Common myeloid progenitor, CD34-positive (primary cell): ENCODE measurements around the gene MARCHF3.

Experiments used
- CTCF ChIA-PET: fragments of 350-600 bp; sonication (Branson Sonifier 250); formaldehyde crosslinking; loops from one replicate; lab custom pipeline; 2021; ENCODE audit warnings: antibody characterized with exemption; lab: Charles Lee
- POLR2A ChIA-PET: fragments of 350-600 bp; sonication (Branson Sonifier 250); formaldehyde crosslinking; loops from one replicate; lab custom pipeline; 2021; ENCODE audit warnings: antibody characterized with exemption; lab: Charles Lee
- DNase-seq, 3 donors: peaks; one replicate each; pipeline versions ENCODE4 v3.0.0 to v3.0.0-alpha.2; 2013
- H3K27ac ChIP-seq, 2 experiments: 1 replicate in 1 of 2; 2 replicates in 1 of 2; pipeline ENCODE4 v1.7.0; 2013; ENCODE audit warnings: inconsistent platforms in 2 of 2, low read length in 2 of 2, mild to moderate bottlenecking in 2 of 2, low read depth in 1 of 2, moderate library complexity in 1 of 2; ENCODE audit not compliant: severe bottlenecking in 2 of 2, insufficient read depth in 1 of 2, poor library complexity in 1 of 2
- H3K27me3 ChIP-seq, 5 experiments: replicated peaks in 2 of 5; 1 replicate in 3 of 5; 2 replicates in 2 of 5; pipeline versions ENCODE4 v1.6.1 to v1.7.0; 2013; ENCODE audit warnings: low read length in 4 of 5, mild to moderate bottlenecking in 2 of 5, moderate library complexity in 2 of 5, inconsistent platforms in 1 of 5; ENCODE audit not compliant: insufficient read depth in 5 of 5, control insufficient read depth in 4 of 5
- H3K36me3 ChIP-seq, 4 experiments: 1 replicate in 2 of 4; 2 replicates in 2 of 4; pipeline versions ENCODE4 v1.6.1 to v1.7.0; 2013; ENCODE audit warnings: low read length in 3 of 4, control low read depth in 1 of 4, mild to moderate bottlenecking in 1 of 4; ENCODE audit not compliant: control insufficient read depth in 4 of 4, insufficient read depth in 4 of 4
- H3K4me1 ChIP-seq, 4 experiments: 1 replicate in 3 of 4; 2 replicates in 1 of 4; pipeline versions ENCODE4 v1.6.1 to v1.7.1; 2013; ENCODE audit warnings: low read length in 3 of 4, mild to moderate bottlenecking in 3 of 4, control low read depth in 1 of 4, inconsistent platforms in 1 of 4, moderate library complexity in 1 of 4; ENCODE audit not compliant: control insufficient read depth in 4 of 4, insufficient read depth in 4 of 4; ENCODE audit errors: control extremely low read depth in 1 of 4
- H3K4me3 ChIP-seq, 7 experiments: 1 replicate in 4 of 7; 2 replicates in 3 of 7; pipeline versions ENCODE4 v1.5.1 to v1.7.0; 2013; ENCODE audit warnings: mild to moderate bottlenecking in 7 of 7, low read length in 6 of 7, moderate library complexity in 6 of 7, inconsistent platforms in 2 of 7, low read depth in 2 of 7, control low read depth in 1 of 7; ENCODE audit not compliant: insufficient read depth in 4 of 7, control insufficient read depth in 1 of 7; ENCODE audit errors: extremely low read depth in 1 of 7
- H3K9me3 ChIP-seq, 5 experiments: 1 replicate in 4 of 5; 2 replicates in 1 of 5; pipeline versions ENCODE4 v1.6.1 to v1.7.1; 2013; ENCODE audit warnings: low read length in 4 of 5, mild to moderate bottlenecking in 2 of 5, inconsistent platforms in 1 of 5, low read depth in 1 of 5, moderate library complexity in 1 of 5; ENCODE audit not compliant: control insufficient read depth in 4 of 5, insufficient read depth in 2 of 5; ENCODE audit errors: control extremely low read depth in 1 of 5
- WGBS: methylation state at CpG from one replicate; pipeline ENCODE4 v1.1.5; 2013; ENCODE audit not compliant: insufficient coverage; 5-methylcytosine and 5-hydroxymethylcytosine counted together

Gene MARCHF3

DNA sequence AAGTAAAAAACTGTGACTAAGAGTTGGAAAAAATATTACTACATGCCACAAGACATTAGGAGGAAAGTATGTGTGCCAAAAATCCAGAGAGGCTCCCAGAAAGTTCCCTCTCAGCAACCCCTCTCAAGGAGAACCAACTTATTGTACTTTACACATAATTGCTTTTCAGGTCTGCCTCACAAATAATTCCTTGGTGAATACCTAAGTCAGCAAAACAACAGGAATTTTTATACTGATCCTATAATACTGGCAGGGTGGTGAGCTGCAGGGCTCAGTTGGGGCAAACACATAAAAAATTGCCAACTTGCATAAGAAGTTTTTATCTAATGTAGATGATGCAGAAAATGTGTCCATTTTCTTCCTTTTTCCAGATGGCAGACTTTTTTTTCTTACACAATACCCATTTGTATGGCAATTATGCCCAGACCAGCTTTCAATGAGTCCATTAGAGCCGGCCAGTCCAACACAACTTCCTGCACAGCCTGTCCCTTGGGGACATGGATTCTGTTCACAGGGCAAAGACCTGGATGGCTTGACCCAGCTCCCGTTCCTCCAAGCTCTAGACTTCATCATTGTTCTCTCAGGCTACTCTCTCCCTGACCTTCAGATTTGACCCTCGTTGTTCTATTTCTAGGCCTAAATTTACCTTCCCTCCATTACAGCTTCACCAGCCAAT is 31.3 kb downstream of the MARCHF3 start:
- Histone ChIP-seq H3K27ac (no peak overlapping the region), H3K4me1 (no peaks in the 10 kb centered on the region), H3K9me3 (no peaks in the 10 kb centered on the region), H3K36me3 (no peaks in the 10 kb centered on the region), H3K4me3 (no peak overlapping the region), H3K27me3 (no peaks in the 10 kb centered on the region)
- WGBS = 100% methylated on average over 3 of the region's 3 CpGs
- ChIA-PET POLR2A (no interaction called here), CTCF (interaction anchor here (0.7 to 1.4 kb wide), 5 partner anchors 10 to 325 kb away, joined by 3 read pairs; no protein-coding TSS in a partner anchor)
- DNase-seq = no peak

DNA sequence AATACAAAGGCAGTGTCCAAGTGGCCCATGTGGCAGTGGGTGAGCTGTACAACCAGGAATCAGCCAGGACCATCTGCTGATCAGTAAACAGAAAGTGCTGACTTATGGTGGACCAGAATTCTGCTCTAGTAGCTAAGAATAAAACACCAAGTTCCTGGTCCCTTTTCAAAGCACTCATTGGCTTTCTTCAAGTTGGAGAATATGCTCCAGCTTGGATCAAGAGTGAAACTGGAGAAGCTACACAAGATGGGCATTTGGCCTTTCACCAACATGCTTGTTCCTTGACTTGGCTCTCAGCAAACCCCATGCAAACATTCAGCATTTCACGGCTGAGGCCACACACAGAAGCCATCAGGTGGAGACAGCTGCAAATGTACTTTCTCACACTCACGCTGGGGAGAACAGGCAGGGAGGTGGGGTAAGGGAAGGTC is 32.1 kb downstream of the MARCHF3 start:
- no peak overlapping the region for H3K4me3 ChIP-seq
- no peaks in the 10 kb centered on the region for H3K36me3 ChIP-seq
- ChIA-PET CTCF (interaction anchor here (0.7 to 1.4 kb wide), 4 partner anchors 16 to 325 kb away, joined by 3 read pairs; no protein-coding TSS in a partner anchor), POLR2A (no interaction called here)
- H3K9me3 ChIP-seq = no peaks in the 10 kb centered on the region
- no peak for DNase-seq
- no peaks in the 10 kb centered on the region for H3K27me3 ChIP-seq
- no peak overlapping the region for H3K27ac ChIP-seq
- WGBS = 100% methylated on average over 1 of the region's 2 CpGs
- no peaks in the 10 kb centered on the region for H3K4me1 ChIP-seq

GRCh38 chr5:126995689-126996088 is 34.7 kb downstream of the MARCHF3 start:
- no peak for DNase-seq
- H3K27me3 ChIP-seq = no peaks in the 10 kb centered on the region
- no peaks in the 10 kb centered on the region for H3K36me3 ChIP-seq
- no peak overlapping the region for H3K27ac ChIP-seq
- H3K4me1 ChIP-seq = no peaks in the 10 kb centered on the region
- no peak overlapping the region for H3K4me3 ChIP-seq
- no CpG with 5 or more reads among the region's 1 CpG for WGBS
- POLR2A ChIA-PET = no interaction called here
- no peaks in the 10 kb centered on the region for H3K9me3 ChIP-seq
- CTCF ChIA-PET = no interaction called here

DNA sequence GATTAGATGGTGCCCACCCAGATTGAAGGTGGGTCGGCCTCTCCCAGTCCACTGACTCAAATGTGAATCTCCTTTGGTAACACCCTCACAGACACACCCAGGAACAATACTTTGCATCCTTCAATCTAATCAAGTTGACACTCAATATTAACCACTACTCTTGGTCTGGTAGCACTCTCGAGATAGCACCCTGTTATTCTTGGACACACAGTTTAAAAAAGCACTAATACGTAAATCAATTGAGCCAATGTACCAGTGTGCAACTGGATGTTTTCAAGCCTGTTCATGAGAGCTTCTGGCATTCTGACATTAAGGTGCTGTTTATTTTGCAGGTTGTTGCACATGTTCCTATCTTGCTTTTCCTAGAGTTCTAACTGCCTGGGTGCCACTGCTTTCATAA is 35.3 kb downstream of the MARCHF3 start:
- no peaks in the 10 kb centered on the region for H3K36me3 ChIP-seq
- H3K27ac ChIP-seq = no peak overlapping the region
- no peaks in the 10 kb centered on the region for H3K4me1 ChIP-seq
- no peak overlapping the region for H3K4me3 ChIP-seq
- no peaks in the 10 kb centered on the region for H3K9me3 ChIP-seq
- ChIA-PET POLR2A (no interaction called here), CTCF (no interaction called here)
- WGBS = 100% methylated on average over 2 of the region's 3 CpGs
- no peaks in the 10 kb centered on the region for H3K27me3 ChIP-seq
- no peak for DNase-seq

GRCh38 chr5:126994485-126994884 is 35.9 kb downstream of the MARCHF3 start:
- no peaks in the 10 kb centered on the region for H3K9me3 ChIP-seq
- H3K4me1 ChIP-seq = peaks cover 0 to 3% (median 1%) of the 10 kb centered on the region in 4 experiments
- no peaks in the 10 kb centered on the region for H3K27me3 ChIP-seq
- ChIA-PET POLR2A (no interaction called here), CTCF (interaction anchor here (1.4 to 1.5 kb wide), 2 partner anchors 31 to 37 kb away, joined by 3 read pairs; no protein-coding TSS in a partner anchor)
- 94% methylated on average over 3 of the region's 4 CpGs for WGBS
- H3K36me3 ChIP-seq = no peaks in the 10 kb centered on the region
- H3K27ac ChIP-seq = no peak overlapping the region
- DNase-seq = no peak
- H3K4me3 ChIP-seq = no peak overlapping the region

GRCh38 chr5:126988021-126988569 is 42.3 kb downstream of the MARCHF3 start:
- ChIA-PET POLR2A (no interaction called here), CTCF (interaction anchor here (1.4 kb wide), 1 partner anchor 41 kb away, joined by 3 read pairs; no protein-coding TSS in a partner anchor)
- Histone ChIP-seq H3K4me1 (peaks cover 0 to 39% (median 25%) of the 10 kb centered on the region in 4 experiments), H3K27me3 (no peaks in the 10 kb centered on the region), H3K4me3 (peak overlapping the region in 5 of 7 experiments; percentile 35 to 79 (median 66)), H3K9me3 (no peaks in the 10 kb centered on the region), H3K36me3 (no peaks in the 10 kb centered on the region), H3K27ac (peak overlapping the region; percentile 58 to 79)
- 6% methylated on average over 2 of the region's 3 CpGs for WGBS
- peak; percentile 67 to 95 (median 92) for DNase-seq

DNA sequence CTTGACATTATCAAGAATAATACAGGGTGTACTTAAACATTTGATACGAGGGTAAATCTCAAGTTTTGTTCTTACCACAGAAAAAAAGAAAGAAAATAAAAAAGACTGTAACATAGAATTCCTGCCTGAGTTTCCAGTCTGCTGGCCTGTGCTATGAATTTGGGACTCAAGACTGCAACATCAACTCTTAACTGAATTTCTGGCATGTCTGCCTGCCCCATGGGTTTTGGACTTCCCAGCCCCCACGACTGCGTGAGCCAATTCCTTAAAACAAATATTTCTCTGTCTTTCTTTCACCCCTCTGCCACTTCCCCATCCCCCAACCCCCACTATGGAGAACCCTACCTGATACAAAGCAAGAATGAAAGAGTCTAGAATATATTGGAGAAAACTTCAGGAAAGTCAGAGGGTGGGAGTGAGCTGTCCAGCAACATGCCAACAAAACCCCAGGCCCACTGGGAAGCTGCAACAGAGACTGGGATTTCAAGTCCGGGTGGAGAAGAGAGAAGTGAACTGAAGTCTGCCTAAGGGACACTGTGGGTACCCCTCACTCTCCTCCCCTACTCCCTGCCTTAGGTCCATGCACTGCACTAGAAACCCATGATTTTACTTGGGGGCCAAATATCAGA is 43.0 kb downstream of the MARCHF3 start:
- Histone ChIP-seq H3K27me3 (no peaks in the 10 kb centered on the region), H3K4me3 (peak overlapping the region in 6 of 7 experiments; percentile 35 to 79 (median 55)), H3K4me1 (peaks cover 0 to 40% (median 25%) of the 10 kb centered on the region in 4 experiments), H3K36me3 (no peaks in the 10 kb centered on the region), H3K9me3 (no peaks in the 10 kb centered on the region), H3K27ac (peak overlapping the region; percentile 58 to 79)
- DNase-seq = no peak
- ChIA-PET CTCF (interaction anchor here (1.1 to 1.3 kb wide), 3 partner anchors 10 to 18 kb away, joined by 4 read pairs; no protein-coding TSS in a partner anchor), POLR2A (no interaction called here)
- WGBS = 74% methylated on average over 3 of the region's 4 CpGs
